ENCODE data around the gene MRPL57.
"Not testable (repeated sequence)": the region's sequence is repeated elsewhere in the genome, so short reads cannot be mapped to it uniquely, and the experiment has no call there.

The MRPL57 gene

GRCh38 chr13:21164631-21165030 is 11.8 kb upstream of the MRPL57 start:
- Histone ChIP-seq H3K27me3 (ENCODE audit: insufficient read depth, insufficient read length) (no peaks in the 10 kb centered on the region), H3K9ac (ENCODE audit: insufficient read length, low read depth) (no peak overlapping the region), H3K9me3 (ENCODE audit: insufficient read depth, low read length) (no peaks in the 10 kb centered on the region), H3K4me3 (ENCODE audit: insufficient read length, low read depth) (no peak overlapping the region), H3K36me3 (ENCODE audit: insufficient read depth, insufficient read length, low read length) (peaks cover 43% of the 10 kb centered on the region), H3K4me1 (ENCODE audit: insufficient read depth, insufficient read length) (no peaks in the 10 kb centered on the region)
- no peak for DNase-seq (ENCODE audit: low read depth, low spot score)
- TF ChIP-seq SUZ12 (IDR thresholded peaks at IDR 0.05; ENCODE audit: extremely low read depth, insufficient read depth, insufficient read length) (no peak), YY1 (IDR thresholded peaks at IDR 0.05; ENCODE audit: insufficient read depth, insufficient read length) (no peak), ZNF274 (IDR thresholded peaks at IDR 0.05; ENCODE audit: low read depth, low read length) (no peak)

GRCh38 chr13:21165606-21166005 is 10.9 kb upstream of the MRPL57 start:
- H3K4me1 ChIP-seq (ENCODE audit: insufficient read depth, insufficient read length); DNase-seq (ENCODE audit: low read depth, low spot score); H3K9me3 ChIP-seq (ENCODE audit: insufficient read depth, low read length); H3K9ac ChIP-seq (ENCODE audit: insufficient read length, low read depth); H3K4me3 ChIP-seq (ENCODE audit: insufficient read length, low read depth); H3K27me3 ChIP-seq (ENCODE audit: insufficient read depth, insufficient read length): not testable (repeated sequence)
- peaks cover 39% of the 10 kb centered on the region for H3K36me3 ChIP-seq (ENCODE audit: insufficient read depth, insufficient read length, low read length)

- Histone ChIP-seq H3K4me1 (ENCODE audit: insufficient read depth, insufficient read length) (no peaks in the 10 kb centered on the region), H3K9ac (ENCODE audit: insufficient read length, low read depth) (no peak overlapping the region), H3K36me3 (ENCODE audit: insufficient read depth, insufficient read length, low read length) (peaks cover 31% of the 10 kb centered on the region), H3K27me3 (ENCODE audit: insufficient read depth, insufficient read length) (no peaks in the 10 kb centered on the region), H3K4me3 (ENCODE audit: insufficient read length, low read depth) (no peak overlapping the region), H3K9me3 (ENCODE audit: insufficient read depth, low read length) (peaks cover 6% of the 10 kb centered on the region; the same call in 1 of the 2 replicates)
- DNase-seq (ENCODE audit: low read depth, low spot score), result no peak
- TF ChIP-seq ZNF274 (IDR thresholded peaks at IDR 0.05; ENCODE audit: low read depth, low read length), result no peak
- no peak for TF ChIP-seq YY1 (IDR thresholded peaks at IDR 0.05; ENCODE audit: insufficient read depth, insufficient read length)
- TF ChIP-seq SUZ12 (IDR thresholded peaks at IDR 0.05; ENCODE audit: extremely low read depth, insufficient read depth, insufficient read length), result no peak
Measured at GRCh38 chr13:21171420-21171819, 5.0 kb upstream of the MRPL57 start.

- H3K4me3 ChIP-seq (ENCODE audit: insufficient read length, low read depth); H3K4me1 ChIP-seq (ENCODE audit: insufficient read depth, insufficient read length); H3K27me3 ChIP-seq (ENCODE audit: insufficient read depth, insufficient read length); H3K9ac ChIP-seq (ENCODE audit: insufficient read length, low read depth); DNase-seq (ENCODE audit: low read depth, low spot score); H3K9me3 ChIP-seq (ENCODE audit: insufficient read depth, low read length): not testable (repeated sequence)
- H3K36me3 ChIP-seq (ENCODE audit: insufficient read depth, insufficient read length, low read length), result peaks cover 28% of the 10 kb centered on the region
Measured at GRCh38 chr13:21173767-21174166, 2.7 kb upstream of the MRPL57 start.

GRCh38 chr13:21175656-21176214 is 723 bp upstream of the MRPL57 start:
- Histone ChIP-seq H3K4me3 (ENCODE audit: insufficient read length, low read depth) (peak overlapping the region; percentile 92), H3K36me3 (ENCODE audit: insufficient read depth, insufficient read length, low read length) (peaks cover 24% of the 10 kb centered on the region), H3K9ac (ENCODE audit: insufficient read length, low read depth) (peak overlapping the region; percentile 91), H3K9me3 (ENCODE audit: insufficient read depth, low read length) (peaks cover 6% of the 10 kb centered on the region; the same call in 1 of the 2 replicates), H3K27me3 (ENCODE audit: insufficient read depth, insufficient read length) (no peaks in the 10 kb centered on the region), H3K4me1 (ENCODE audit: insufficient read depth, insufficient read length) (no peaks in the 10 kb centered on the region)
- TF ChIP-seq ZNF274 (IDR thresholded peaks at IDR 0.05; ENCODE audit: low read depth, low read length), result no peak
- TF ChIP-seq SUZ12 (IDR thresholded peaks at IDR 0.05; ENCODE audit: extremely low read depth, insufficient read depth, insufficient read length), result no peak
- no peak for TF ChIP-seq YY1 (IDR thresholded peaks at IDR 0.05; ENCODE audit: insufficient read depth, insufficient read length)
- no peak for DNase-seq (ENCODE audit: low read depth, low spot score)

- Histone ChIP-seq H3K36me3 (ENCODE audit: insufficient read depth, insufficient read length, low read length) (peaks cover 20% of the 10 kb centered on the region), H3K9ac (ENCODE audit: insufficient read length, low read depth) (peak overlapping the region; percentile 91), H3K4me3 (ENCODE audit: insufficient read length, low read depth) (peak overlapping the region; percentile 92), H3K4me1 (ENCODE audit: insufficient read depth, insufficient read length) (no peaks in the 10 kb centered on the region), H3K9me3 (ENCODE audit: insufficient read depth, low read length) (peaks cover 6% of the 10 kb centered on the region; the same call in 1 of the 2 replicates), H3K27me3 (ENCODE audit: insufficient read depth, insufficient read length) (no peaks in the 10 kb centered on the region)
- no peak for TF ChIP-seq ZNF274 (IDR thresholded peaks at IDR 0.05; ENCODE audit: low read depth, low read length)
- TF ChIP-seq SUZ12 (IDR thresholded peaks at IDR 0.05; ENCODE audit: extremely low read depth, insufficient read depth, insufficient read length), result no peak
- no peak for TF ChIP-seq YY1 (IDR thresholded peaks at IDR 0.05; ENCODE audit: insufficient read depth, insufficient read length)
- no peak for DNase-seq (ENCODE audit: low read depth, low spot score)
Measured at GRCh38 chr13:21176982-21177284, 475 bp downstream of the MRPL57 start.

- H3K9me3 ChIP-seq (ENCODE audit: insufficient read depth, low read length), result no peaks in the 10 kb centered on the region
- H3K9ac ChIP-seq (ENCODE audit: insufficient read length, low read depth), result no peak overlapping the region
- H3K4me3 ChIP-seq (ENCODE audit: insufficient read length, low read depth), result no peak overlapping the region
- no peak for DNase-seq (ENCODE audit: low read depth, low spot score)
- H3K27me3 ChIP-seq (ENCODE audit: insufficient read depth, insufficient read length), result no peaks in the 10 kb centered on the region
- TF ChIP-seq SUZ12 (IDR thresholded peaks at IDR 0.05; ENCODE audit: extremely low read depth, insufficient read depth, insufficient read length), result no peak
- no peak for TF ChIP-seq ZNF274 (IDR thresholded peaks at IDR 0.05; ENCODE audit: low read depth, low read length)
- no peak for TF ChIP-seq YY1 (IDR thresholded peaks at IDR 0.05; ENCODE audit: insufficient read depth, insufficient read length)
- no peaks in the 10 kb centered on the region for H3K4me1 ChIP-seq (ENCODE audit: insufficient read depth, insufficient read length)
- peaks cover 14% of the 10 kb centered on the region for H3K36me3 ChIP-seq (ENCODE audit: insufficient read depth, insufficient read length, low read length)
Measured at GRCh38 chr13:21181671-21182070, 5.2 kb downstream of the MRPL57 start.

- H3K27me3 ChIP-seq (ENCODE audit: insufficient read depth, insufficient read length); DNase-seq (ENCODE audit: low read depth, low spot score); H3K9ac ChIP-seq (ENCODE audit: insufficient read length, low read depth); H3K9me3 ChIP-seq (ENCODE audit: insufficient read depth, low read length); H3K4me1 ChIP-seq (ENCODE audit: insufficient read depth, insufficient read length); H3K4me3 ChIP-seq (ENCODE audit: insufficient read length, low read depth); H3K36me3 ChIP-seq (ENCODE audit: insufficient read depth, insufficient read length, low read length): not testable (repeated sequence)
Measured at GRCh38 chr13:21186410-21186809, 10.0 kb downstream of the MRPL57 start.

- not testable (repeated sequence) for H3K27me3 ChIP-seq (ENCODE audit: insufficient read depth, insufficient read length); DNase-seq (ENCODE audit: low read depth, low spot score); H3K4me3 ChIP-seq (ENCODE audit: insufficient read length, low read depth); H3K9ac ChIP-seq (ENCODE audit: insufficient read length, low read depth); H3K9me3 ChIP-seq (ENCODE audit: insufficient read depth, low read length); H3K36me3 ChIP-seq (ENCODE audit: insufficient read depth, insufficient read length, low read length); H3K4me1 ChIP-seq (ENCODE audit: insufficient read depth, insufficient read length)
Measured at GRCh38 chr13:21194756-21195155, 18.3 kb downstream of the MRPL57 start.

GRCh38 chr13:21197606-21198225 is 21.3 kb downstream of the MRPL57 start:
- not testable (repeated sequence) for H3K9ac ChIP-seq (ENCODE audit: insufficient read length, low read depth); H3K4me3 ChIP-seq (ENCODE audit: insufficient read length, low read depth); H3K27me3 ChIP-seq (ENCODE audit: insufficient read depth, insufficient read length); DNase-seq (ENCODE audit: low read depth, low spot score); H3K4me1 ChIP-seq (ENCODE audit: insufficient read depth, insufficient read length); H3K36me3 ChIP-seq (ENCODE audit: insufficient read depth, insufficient read length, low read length)
- peaks cover 24% of the 10 kb centered on the region; the same call in 1 of the 2 replicates for H3K9me3 ChIP-seq (ENCODE audit: insufficient read depth, low read length)

- not testable (repeated sequence) for H3K27me3 ChIP-seq (ENCODE audit: insufficient read depth, insufficient read length); DNase-seq (ENCODE audit: low read depth, low spot score); H3K36me3 ChIP-seq (ENCODE audit: insufficient read depth, insufficient read length, low read length); H3K4me3 ChIP-seq (ENCODE audit: insufficient read length, low read depth); H3K9ac ChIP-seq (ENCODE audit: insufficient read length, low read depth); H3K4me1 ChIP-seq (ENCODE audit: insufficient read depth, insufficient read length)
- peaks cover 24% of the 10 kb centered on the region; the same call in 1 of the 2 replicates for H3K9me3 ChIP-seq (ENCODE audit: insufficient read depth, low read length)
Measured at GRCh38 chr13:21198391-21198790, 21.9 kb downstream of the MRPL57 start.
